SK-N-SH (cell line): ENCODE results near the gene CASP8. TPM values are rescaled to one million over a fixed set of nuclear protein-coding genes. Genes with fewer than 3 reads are reported as not detected.
"Not testable (repeated sequence)": the region's sequence is repeated elsewhere in the genome, so short reads cannot be mapped to it uniquely, and the experiment has no call there.

Experiments used
- CTCF ChIA-PET: fragments of 300-600, 350-600 bp; formaldehyde crosslinking; extraction: SDS; loops from one replicate; lab custom pipeline; 2021; lab: Yijun Ruan, JAX
- POLR2A ChIA-PET: fragments of 350-600 bp; sonication (Branson Sonifier 250); formaldehyde crosslinking; extraction: SDS; loops from one replicate; lab custom pipeline; 2020; ENCODE audit warnings: antibody characterized with exemption, inconsistent platforms; lab: Yijun Ruan, JAX
- DNase-seq: peaks from one replicate; pipeline ENCODE4 v3.0.0; 2012
- H2AFZ ChIP-seq: fragments of 200-600 bp; sonication (generic); 2 replicates; pipeline ENCODE4 v1.8.1; 2016; ENCODE audit warnings: antibody characterized with exemption, mild to moderate bottlenecking, low read depth
- H3F3A ChIP-seq: fragments of 200-600 bp; sonication (generic); replicated peaks from 2 replicates; pipeline ENCODE3; 2016; ENCODE audit warnings: antibody characterized with exemption, mild to moderate bottlenecking; ENCODE audit not compliant: insufficient read depth
- H3K27ac ChIP-seq, 2 experiments: fragments of 200-500 bp in 1 of 2; fragments of 200-600 bp in 1 of 2; sonication (Bioruptor generic) in 1 of 2; sonication (generic), shearing (Covaris generic) in 1 of 2; 2 replicates each; pipeline versions ENCODE4 v1.5.1 to v1.6.1; 2014 to 2016; ENCODE audit warnings: low read depth in 2 of 2, inconsistent platforms in 1 of 2, low read length in 1 of 2, mild to moderate bottlenecking in 1 of 2, mixed read lengths in 1 of 2
- H3K27me3 ChIP-seq: fragments of 200-600 bp; sonication (generic), shearing (Covaris generic); 2 replicates; pipeline ENCODE4 v1.6.1; 2016; ENCODE audit warnings: mixed run types; ENCODE audit not compliant: insufficient read depth
- H3K36me3 ChIP-seq, 2 experiments: fragments of 200-500 bp in 1 of 2; fragments of 200-600 bp in 1 of 2; sonication (Bioruptor generic) in 1 of 2; sonication (generic) in 1 of 2; replicated peaks in 1 of 2; 2 replicates each; pipeline versions ENCODE3 to v1.5.1; 2014 to 2016; ENCODE audit warnings: low read length in 1 of 2, mild to moderate bottlenecking in 1 of 2; ENCODE audit not compliant: insufficient read depth in 2 of 2, control insufficient read depth in 1 of 2
- H3K4me1 ChIP-seq, 2 experiments: fragments of 200-500 bp in 1 of 2; fragments of 200-600 bp in 1 of 2; sonication (Bioruptor generic) in 1 of 2; sonication (generic), shearing (Covaris generic) in 1 of 2; 2 replicates each; pipeline versions ENCODE4 v1.5.1 to v1.6.1; 2014 to 2016; ENCODE audit warnings: low read depth in 1 of 2, low read length in 1 of 2, mixed run types in 1 of 2; ENCODE audit not compliant: insufficient read depth in 2 of 2, control insufficient read depth in 1 of 2
- H3K4me2 ChIP-seq: fragments of 200-600 bp; sonication (generic), shearing (Covaris generic); 2 replicates; pipeline ENCODE4 v1.6.1; 2017; ENCODE audit warnings: mixed run types
- H3K4me3 ChIP-seq, 2 experiments: fragments of 200-500 bp in 1 of 2; fragments of 200-600 bp in 1 of 2; sonication (Bioruptor generic) in 1 of 2; sonication (generic), shearing (Covaris generic) in 1 of 2; 2 replicates each; pipeline versions ENCODE4 v1.5.1 to v1.8.1; 2014 to 2016; ENCODE audit warnings: low read depth in 2 of 2, inconsistent platforms in 1 of 2, low read length in 1 of 2, mild to moderate bottlenecking in 1 of 2, mixed read lengths in 1 of 2, moderate library complexity in 1 of 2
- H3K79me2 ChIP-seq: fragments of 200-600 bp; sonication (generic); 2 replicates; pipeline ENCODE4 v1.8.1; 2017; ENCODE audit warnings: mild to moderate bottlenecking; ENCODE audit not compliant: insufficient read depth
- H3K9ac ChIP-seq: fragments of 200-600 bp; sonication (generic); 2 replicates; pipeline ENCODE4 v1.6.1; 2017; ENCODE audit warnings: mixed run types
- H3K9me2 ChIP-seq: fragments of 200-600 bp; sonication (generic); 2 replicates; pipeline ENCODE4 v1.6.1; 2017; ENCODE audit warnings: mixed run types
- H3K9me3 ChIP-seq: fragments of 200-600 bp; sonication (generic); 2 replicates; pipeline ENCODE4 v1.6.1; 2017; ENCODE audit warnings: mixed run types, mild to moderate bottlenecking, moderate library complexity
- H4K20me1 ChIP-seq: fragments of 200-600 bp; sonication (generic); 2 replicates; pipeline ENCODE4 v1.6.1; 2017; ENCODE audit warnings: mild to moderate bottlenecking, mixed run types; ENCODE audit not compliant: insufficient read depth
- CHD2 ChIP-seq: fragments of 150-350 bp; IDR thresholded peaks from 2 replicates; pipeline ENCODE4 v1.6.1; 2018; ENCODE audit warnings: low read length; ENCODE audit not compliant: partially characterized antibody
- FOXM1 ChIP-seq: IDR thresholded peaks from 2 replicates; pipeline ENCODE4 v1.4.0; 2012; ENCODE audit warnings: low read depth, mild to moderate bottlenecking
- IRF3 ChIP-seq: fragments of 150-350 bp; IDR thresholded peaks from 2 replicates; pipeline ENCODE4 v1.6.1; 2016; ENCODE audit warnings: mild to moderate bottlenecking, low read depth, low read length
- MAX ChIP-seq: IDR thresholded peaks from 2 replicates; pipeline ENCODE4 v1.4.0; 2012; ENCODE audit warnings: low read depth
- NFIC ChIP-seq: IDR thresholded peaks from 2 replicates; pipeline ENCODE4 v1.4.0; 2012; ENCODE audit warnings: borderline replicate concordance
- RCOR1 ChIP-seq: fragments of 150-350 bp; IDR thresholded peaks from 2 replicates; pipeline ENCODE4 v1.6.1; 2017; ENCODE audit warnings: antibody characterized with exemption, low read length
- REST ChIP-seq: IDR thresholded peaks from 2 replicates; pipeline ENCODE4 v1.6.1; 2012; ENCODE audit warnings: mild to moderate bottlenecking, low read depth, low read length, moderate library complexity
- TEAD4 ChIP-seq: IDR thresholded peaks from 2 replicates; pipeline ENCODE4 v1.4.0; 2012; ENCODE audit warnings: mild to moderate bottlenecking, borderline replicate concordance; ENCODE audit not compliant: insufficient read depth
- USF1 ChIP-seq: IDR thresholded peaks from 2 replicates; pipeline ENCODE4 v1.4.0; 2012; ENCODE audit warnings: low read depth, borderline replicate concordance
- YY1 ChIP-seq: IDR thresholded peaks from 2 replicates; pipeline ENCODE4 v1.4.0; 2012; ENCODE audit warnings: low read depth, mild to moderate bottlenecking
- WGBS: methylation state at CpG from one replicate; pipeline ENCODE4 v1.1.6; 2017; ENCODE audit warnings: low lambda C conversion rate; 5-methylcytosine and 5-hydroxymethylcytosine counted together
- polyA plus RNA-seq, 3 experiments: library from polyadenylated mRNA; depleted of rRNA; stranded (reverse); fragments of >200 nt; gene quantifications; 2 replicates each; pipeline ENCODE4 v1.2.3, GENCODE V29; 2012

CASP8 gene
- polyA plus RNA-seq, 1 of the 3 experiments (the other 2 are of a cell fraction), result 13.1 TPM

- no peak overlapping the region for H3K27ac ChIP-seq
- H3K4me3 ChIP-seq, result no peak overlapping the region
- H3K27me3 ChIP-seq, result no peaks in the 10 kb centered on the region
- H3K9me3 ChIP-seq, result no peaks in the 10 kb centered on the region
- H3K36me3 ChIP-seq, result peaks cover 20 to 33% of the 10 kb centered on the region in 2 experiments
- TF ChIP-seq FOXM1 (no peak), USF1 (no peak), CHD2 (no peak), IRF3 (no peak), REST (no peak), TEAD4 (no peak), MAX (no peak), NFIC (no peak), RCOR1 (no peak), YY1 (no peak)
- WGBS, result 88% methylated on average over 1 of the region's 1 CpG
- DNase-seq, result no peak
- CTCF ChIA-PET, result no interaction called here
- no peaks in the 10 kb centered on the region for H3K9me2 ChIP-seq
- no peak overlapping the region for H3K4me2 ChIP-seq
- H3K9ac ChIP-seq, result no peak overlapping the region
- H3F3A ChIP-seq, result no peaks in the 10 kb centered on the region
- H4K20me1 ChIP-seq, result no peaks in the 10 kb centered on the region
- POLR2A ChIA-PET, result no interaction called here
- no peaks in the 10 kb centered on the region for H3K4me1 ChIP-seq
- H3K79me2 ChIP-seq, result no peaks in the 10 kb centered on the region
- no peak overlapping the region for H2AFZ ChIP-seq
Observed at GRCh38 chr2:201285499-201285898, 25.2 kb downstream of the CASP8 start.

- WGBS, result 84% methylated on average over 14 of the region's 15 CpGs
- H2AFZ ChIP-seq, H3K4me2 ChIP-seq, H4K20me1 ChIP-seq, H3K79me2 ChIP-seq, H3K4me3 ChIP-seq, POLR2A ChIA-PET, DNase-seq, H3K9me3 ChIP-seq, H3K9ac ChIP-seq, H3K9me2 ChIP-seq, H3F3A ChIP-seq, H3K27me3 ChIP-seq, H3K4me1 ChIP-seq, H3K27ac ChIP-seq: not testable (repeated sequence)
- peaks cover 16 to 26% of the 10 kb centered on the region in 2 experiments for H3K36me3 ChIP-seq
- CTCF ChIA-PET, result interaction anchor here (0.8 kb wide), 1 partner anchor 478 kb away, joined by 3 read pairs; no protein-coding TSS in a partner anchor
Observed at GRCh38 chr2:201290457-201291148, 30.3 kb downstream of the CASP8 start.
